Endothelial cell of umbilical vein (primary cell): ENCODE results near the gene OXSR1. TPM values are rescaled to one million over a fixed set of nuclear protein-coding genes. Genes with fewer than 3 reads are reported as not detected.

Experiments
- BruUV-seq: library from RNA; stranded (reverse); fragments of 400-500 nt; replicated peaks from 2 replicates; lab custom pipeline; 2021; lab: Mats Ljungman, UMichigan
- CTCF ChIA-PET: fragments of 300-600, 350-600 bp; sonication (Branson Sonifier 250); formaldehyde crosslinking; loops from one replicate; lab custom pipeline; 2021; ENCODE audit warnings: antibody characterized with exemption, inconsistent platforms; lab: Charles Lee
- POLR2A ChIA-PET: fragments of 300-600, 350-600 bp; sonication (Branson Sonifier 250); formaldehyde crosslinking; loops from one replicate; lab custom pipeline; 2021; ENCODE audit warnings: antibody characterized with exemption, inconsistent platforms; lab: Charles Lee
- DNase-seq: peaks from one replicate; pipeline ENCODE4 v3.0.0-alpha.2; 2011; ENCODE audit warnings: low read depth, low spot score
- FAIRE-seq: peaks from 2 replicates; lab custom pipeline; 2011; peaks lifted over from hg19 to GRCh38; lab: Jason Lieb, UNC
- H2AFZ ChIP-seq: 2 replicates; pipeline ENCODE4 v1.6.0; 2012; ENCODE audit warnings: low read depth, low read length, control low read depth, inconsistent platforms
- H3K27ac ChIP-seq: 2 replicates; pipeline ENCODE4 v1.5.1; 2011; ENCODE audit warnings: low read depth, mild to moderate bottlenecking, control low read depth, low read length, moderate library complexity; ENCODE audit not compliant: insufficient read depth
- H3K27me3 ChIP-seq, 2 experiments: 2 replicates each; pipeline versions ENCODE4 v1.6.0 to v1.6.1; 2011; ENCODE audit warnings: low read length in 2 of 2, mixed read lengths in 1 of 2; ENCODE audit not compliant: control insufficient read depth in 2 of 2, insufficient read depth in 2 of 2
- H3K36me3 ChIP-seq, 2 experiments: 2 replicates in 1 of 2; 3 replicates in 1 of 2; pipeline ENCODE4 v1.5.1; 2011; ENCODE audit warnings: low read length in 2 of 2, mild to moderate bottlenecking in 1 of 2, moderate library complexity in 1 of 2; ENCODE audit not compliant: control insufficient read depth in 2 of 2, insufficient read depth in 2 of 2; ENCODE audit errors: extremely low read depth in 1 of 2
- H3K4me1 ChIP-seq: 3 replicates; pipeline ENCODE4 v1.5.1; 2011; ENCODE audit warnings: mild to moderate bottlenecking, low read length; ENCODE audit not compliant: control insufficient read depth, insufficient read depth; ENCODE audit errors: extremely low read depth
- H3K4me2 ChIP-seq: 2 replicates; pipeline ENCODE4 v1.6.1; 2011; ENCODE audit warnings: low read length, control low read depth, mixed read lengths; ENCODE audit not compliant: insufficient read depth
- H3K4me3 ChIP-seq, 3 experiments: fragments of 200-600 bp in 1 of 3; sonication (generic), shearing (Covaris generic) in 1 of 3; replicated peaks in 1 of 3; 2 replicates each; pipeline ENCODE4 v1.5.1; 2011 to 2016; ENCODE audit warnings: control low read depth in 3 of 3, low read length in 3 of 3, mild to moderate bottlenecking in 2 of 3, inconsistent platforms in 1 of 3, low read depth in 1 of 3, moderate library complexity in 1 of 3; ENCODE audit not compliant: insufficient read depth in 1 of 3
- H3K79me2 ChIP-seq: 2 replicates; pipeline ENCODE4 v1.6.0; 2012; ENCODE audit warnings: low read length, inconsistent platforms; ENCODE audit not compliant: control insufficient read depth, insufficient read depth
- H3K9ac ChIP-seq: replicated peaks from 2 replicates; pipeline ENCODE3; 2011; ENCODE audit warnings: low read length, control low read depth; ENCODE audit not compliant: insufficient read depth; ENCODE audit errors: extremely low read depth
- H3K9me1 ChIP-seq: replicated peaks from 3 replicates; pipeline ENCODE4 v1.6.0; 2011; ENCODE audit warnings: mild to moderate bottlenecking, low read length; ENCODE audit not compliant: control insufficient read depth, insufficient read depth; ENCODE audit errors: extremely low read depth
- H3K9me3 ChIP-seq: replicated peaks from 2 replicates; pipeline ENCODE4 v1.5.1; 2012; ENCODE audit warnings: low read length, inconsistent platforms; ENCODE audit not compliant: control insufficient read depth, insufficient read depth
- H4K20me1 ChIP-seq: replicated peaks from 2 replicates; pipeline ENCODE3; 2011; ENCODE audit warnings: mild to moderate bottlenecking, low read length; ENCODE audit not compliant: control insufficient read depth, insufficient read depth; ENCODE audit errors: extremely low read depth
- EZH2 ChIP-seq: IDR thresholded peaks from 2 replicates; pipeline ENCODE4 v1.6.1; 2012; ENCODE audit warnings: borderline replicate concordance, low read depth, mild to moderate bottlenecking, moderate library complexity, low read length, inconsistent platforms; ENCODE audit not compliant: severe bottlenecking
- FOS ChIP-seq: IDR thresholded peaks from 2 replicates; pipeline ENCODE4 v1.6.1; 2011; ENCODE audit warnings: mild to moderate bottlenecking, low read length, moderate library complexity, borderline replicate concordance; ENCODE audit not compliant: insufficient read depth
- GATA2 ChIP-seq: IDR thresholded peaks from 2 replicates; pipeline ENCODE4 v1.7.0; 2011; ENCODE audit warnings: low read depth, mild to moderate bottlenecking, moderate library complexity, mixed read lengths, low read length; ENCODE audit not compliant: insufficient read length, insufficient read depth
- JUN ChIP-seq: IDR thresholded peaks from 2 replicates; pipeline ENCODE4 v1.6.1; 2011; ENCODE audit warnings: borderline replicate concordance, low read depth; ENCODE audit not compliant: insufficient read length, insufficient read depth
- MYC ChIP-seq: IDR thresholded peaks from one replicate; pipeline ENCODE4 v1.6.1; 2011; ENCODE audit warnings: mild to moderate bottlenecking, low read depth, low read length
- POLR2A ChIP-seq: IDR thresholded peaks from 2 replicates; pipeline ENCODE4 v1.6.1; 2012; ENCODE audit warnings: low read depth, mild to moderate bottlenecking, control low read depth, low read length
- POLR2AphosphoS5 ChIP-seq: IDR thresholded peaks from 2 replicates; pipeline ENCODE4 v1.6.1; 2012; ENCODE audit warnings: low read depth, mild to moderate bottlenecking, control low read depth, low read length, moderate library complexity; ENCODE audit not compliant: insufficient read depth
- dilution Hi-C: fragments of 300-500 bp; cut with MboI; formaldehyde crosslinking; loops from one replicate; pipeline ENCODE4 v1.15.0; 2019; ENCODE audit warnings: low sequenced_read_pairs; ENCODE audit not compliant: extremely low pct_ligation_motif_present
- intact Hi-C: fragments of 100-400 bp; cut with micrococcal nuclease; formaldehyde crosslinking; loops from one replicate; pipeline ENCODE4 v1.10.0; 2022
- polyA plus RNA-seq, 4 experiments: library from polyadenylated mRNA; depleted of rRNA in 3 of 4; stranded (reverse) in 3 of 4; unstranded in 1 of 4; fragments of >200 nt; gene quantifications; 2 replicates each; pipeline versions ENCODE4 v1.2.1 to v1.2.3, GENCODE V29; 2011 to 2012; ENCODE audit warnings: missing spikeins in 1 of 4
- total RNA-seq: library from RNA; stranded (reverse); gene quantifications from 2 replicates; pipeline ENCODE4 v1.2.3, GENCODE V29; 2021
- TF ChIP-seq, protein P1 (sequence below): IDR thresholded peaks from 2 replicates; pipeline ENCODE4 v1.6.1; 2011; ENCODE audit not compliant: insufficient read depth, insufficient read length
- TF ChIP-seq, protein P2 (sequence below), 2 donors: IDR thresholded peaks; 1 replicate in 1 of 2; 2 replicates in 1 of 2; pipeline ENCODE4 v1.5.1; 2011; ENCODE audit warnings: low read length in 2 of 2, mild to moderate bottlenecking in 2 of 2, moderate library complexity in 2 of 2, control low read depth in 1 of 2, inconsistent platforms in 1 of 2, low read depth in 1 of 2; ENCODE audit not compliant: insufficient read depth in 1 of 2; ENCODE audit errors: extremely low read depth in 1 of 2

Gene OXSR1
- total and polyA plus RNA-seq, 2 donors (not counting 3 experiments of a cell fraction or from before 2014, with no cell fraction given), result 15.1 to 32.9 TPM

DNA sequence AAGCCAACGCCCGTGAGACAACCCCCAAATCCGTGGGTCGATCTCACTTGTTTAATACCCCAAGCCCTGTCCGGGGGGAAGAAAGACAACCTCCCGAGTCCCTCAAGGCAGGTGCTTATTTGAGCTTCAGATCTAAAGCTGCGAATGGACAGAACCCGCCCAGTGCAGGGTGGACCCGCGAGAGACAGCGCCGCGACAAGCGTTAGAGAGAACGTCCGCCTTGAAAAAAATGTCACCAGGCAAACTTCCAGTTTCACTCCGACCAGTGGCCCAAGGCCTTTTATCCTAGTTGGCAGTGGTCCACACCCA is 740 bp upstream of the OXSR1 start:
- intact Hi-C loops (no loop called here), dilution Hi-C loops (no loop called here)
- H3K4me1 ChIP-seq, result peaks cover 4% of the 10 kb centered on the region
- POLR2A ChIA-PET, result interaction anchor here (0.9 to 1.9 kb wide), 6 partner anchors 22 to 83 kb away, joined by 3 to 22 read pairs (median 3); partner anchors contain the start of gene ACAA1
- TF ChIP-seq EZH2 (no peak), FOS (no peak), JUN (no peak), MYC (no peak), POLR2AphosphoS5 (no peak), POLR2A (no peak), GATA2 (no peak)
- TF ChIP-seq, protein P1, sequence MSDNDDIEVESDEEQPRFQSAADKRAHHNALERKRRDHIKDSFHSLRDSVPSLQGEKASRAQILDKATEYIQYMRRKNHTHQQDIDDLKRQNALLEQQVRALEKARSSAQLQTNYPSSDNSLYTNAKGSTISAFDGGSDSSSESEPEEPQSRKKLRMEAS, result no peak
- TF ChIP-seq, protein P2, sequence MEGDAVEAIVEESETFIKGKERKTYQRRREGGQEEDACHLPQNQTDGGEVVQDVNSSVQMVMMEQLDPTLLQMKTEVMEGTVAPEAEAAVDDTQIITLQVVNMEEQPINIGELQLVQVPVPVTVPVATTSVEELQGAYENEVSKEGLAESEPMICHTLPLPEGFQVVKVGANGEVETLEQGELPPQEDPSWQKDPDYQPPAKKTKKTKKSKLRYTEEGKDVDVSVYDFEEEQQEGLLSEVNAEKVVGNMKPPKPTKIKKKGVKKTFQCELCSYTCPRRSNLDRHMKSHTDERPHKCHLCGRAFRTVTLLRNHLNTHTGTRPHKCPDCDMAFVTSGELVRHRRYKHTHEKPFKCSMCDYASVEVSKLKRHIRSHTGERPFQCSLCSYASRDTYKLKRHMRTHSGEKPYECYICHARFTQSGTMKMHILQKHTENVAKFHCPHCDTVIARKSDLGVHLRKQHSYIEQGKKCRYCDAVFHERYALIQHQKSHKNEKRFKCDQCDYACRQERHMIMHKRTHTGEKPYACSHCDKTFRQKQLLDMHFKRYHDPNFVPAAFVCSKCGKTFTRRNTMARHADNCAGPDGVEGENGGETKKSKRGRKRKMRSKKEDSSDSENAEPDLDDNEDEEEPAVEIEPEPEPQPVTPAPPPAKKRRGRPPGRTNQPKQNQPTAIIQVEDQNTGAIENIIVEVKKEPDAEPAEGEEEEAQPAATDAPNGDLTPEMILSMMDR (IDR thresholded peaks at IDR 0.05; ENCODE audit: extremely low read depth in 1 of 2, insufficient read depth in 1 of 2, low read depth in 1 of 2, low read length in 2 of 2), result no peak
- no peaks in the 10 kb centered on the region for H4K20me1 ChIP-seq
- peak overlapping the region; percentile 44 to 62 (median 55) for H3K4me3 ChIP-seq
- TSS peak; percentile 90 for BruUV-seq
- peak overlapping the region; percentile 46 for H3K4me2 ChIP-seq
- FAIRE-seq, result no peak
- no peaks in the 10 kb centered on the region for H3K9me3 ChIP-seq
- CTCF ChIA-PET, result interaction anchor here (1.0 to 5.7 kb wide), 12 partner anchors 11 to 491 kb away, joined by 3 to 43 read pairs (median 5); partner anchors contain the start of genes ACAA1, EXOG, MYD88 and XYLB
- H3K9ac ChIP-seq, result peak overlapping the region; percentile 74
- H3K79me2 ChIP-seq, result peaks cover 34% of the 10 kb centered on the region
- H3K9me1 ChIP-seq, result no peaks in the 10 kb centered on the region
- peak overlapping the region; percentile 81 for H3K27ac ChIP-seq
- H3K27me3 ChIP-seq, result no peaks in the 10 kb centered on the region
- no peaks in the 10 kb centered on the region for H3K36me3 ChIP-seq
- peak overlapping the region; percentile 72 for H2AFZ ChIP-seq
- DNase-seq, result no peak
